Activated gamma-delta T cell treated with anti-CD3 and anti-CD28 coated beads, Interleukin-2, amount 50 U/mL, for 16 hours (primary cell): ENCODE results near the gene TMEM139.

Source experiments
- DNase-seq: peaks from one replicate; pipeline ENCODE4 v3.0.0-alpha.2; 2020; ENCODE audit warnings: low read depth

The TMEM139 gene

GRCh38 chr7:143284591-143285469, at the start of gene TMEM139:
TSS of gene TMEM139 (plus strand) at chr7:143284958. CDS start at chr7:143285958, 1,000 bp downstream.
- DNase-seq, result no peak

- no peak for DNase-seq
These were observed 49.2 kb upstream of the TMEM139 start for GRCh38 chr7:143235561-143235960.

- no peak for DNase-seq
These were observed 48.3 kb upstream of the TMEM139 start for GRCh38 chr7:143236408-143236990.

- no peak for DNase-seq
These were observed 47.4 kb upstream of the TMEM139 start for GRCh38 chr7:143237366-143237765.

GRCh38 chr7:143238289-143238980, 46.3 kb upstream of the TMEM139 start:
- no peak for DNase-seq

GRCh38 chr7:143239813-143240212, 44.9 kb upstream of the TMEM139 start:
- DNase-seq, result no peak

- peak; percentile 55 for DNase-seq
These were observed 44.2 kb upstream of the TMEM139 start for GRCh38 chr7:143240291-143241168.

- DNase-seq, result no peak
These were observed 42.5 kb upstream of the TMEM139 start for GRCh38 chr7:143242306-143242705.

DNA sequence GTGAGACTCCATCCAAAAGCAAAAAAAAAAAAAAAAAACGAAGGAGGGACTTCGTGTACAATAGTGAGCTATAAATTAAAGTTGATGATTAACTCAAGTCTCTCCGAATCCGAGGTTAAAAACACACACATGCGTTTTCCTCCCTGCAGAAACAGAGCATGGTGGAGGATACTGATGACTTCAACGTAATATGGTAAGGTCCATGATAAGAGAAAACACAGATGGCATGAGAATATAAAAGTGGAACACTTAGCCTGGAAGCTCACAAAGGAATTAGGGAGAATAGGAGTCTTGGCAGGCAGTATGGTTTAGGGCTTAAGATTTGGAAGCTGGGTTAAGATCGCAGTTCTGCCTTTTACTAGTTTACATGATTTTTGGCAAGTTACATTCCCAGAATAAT, 41.6 kb upstream of the TMEM139 start:
- DNase-seq, result no peak

GRCh38 chr7:143243614-143244013, 41.1 kb upstream of the TMEM139 start:
- no peak for DNase-seq

GRCh38 chr7:143244321-143244720, 40.4 kb upstream of the TMEM139 start:
- DNase-seq, result no peak

GRCh38 chr7:143245123-143245522, 39.6 kb upstream of the TMEM139 start:
- DNase-seq, result no peak

DNA sequence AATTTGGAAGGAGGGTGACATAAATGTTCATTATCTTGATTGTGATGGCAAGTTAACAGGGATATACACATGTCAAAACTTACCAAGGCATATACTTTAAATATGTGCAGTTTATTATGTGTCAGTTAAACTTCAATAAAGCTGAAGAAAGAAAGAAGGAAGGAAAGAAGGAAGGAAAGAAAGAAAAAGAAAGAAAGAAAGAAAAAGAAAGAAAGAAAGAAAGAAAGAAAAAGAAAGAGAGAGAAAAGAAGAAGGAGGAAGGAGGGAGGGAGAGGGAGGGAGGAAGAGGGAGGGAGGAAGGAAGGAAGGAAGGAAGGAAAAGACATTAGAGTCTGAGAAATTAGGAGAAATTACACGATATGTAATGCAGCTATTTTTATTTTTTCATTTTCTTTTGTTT, 37.4 kb upstream of the TMEM139 start:
- DNase-seq, result no peak

- no peak for DNase-seq
These were observed 35.9 kb upstream of the TMEM139 start for GRCh38 chr7:143248761-143249354.

GRCh38 chr7:143250199-143250598, 34.6 kb upstream of the TMEM139 start:
- DNase-seq, result no peak

DNA sequence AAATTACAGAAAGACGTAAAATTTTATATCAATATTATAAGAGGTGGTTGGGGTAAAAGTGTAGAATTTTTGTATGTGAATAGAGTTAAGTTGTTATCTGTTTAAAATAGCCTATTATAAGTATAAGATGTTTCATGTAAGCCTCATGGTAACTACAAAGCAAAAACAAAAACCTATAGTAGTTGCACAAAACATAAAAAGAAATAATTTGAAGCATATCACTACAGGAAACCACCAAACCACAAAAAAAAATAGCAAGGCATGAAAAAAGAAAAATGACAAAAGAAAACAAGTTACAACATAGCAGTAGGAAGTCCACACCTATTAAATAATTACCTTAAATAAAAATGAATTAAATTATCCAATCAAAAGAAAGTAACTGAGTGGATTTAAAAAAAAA, 33.9 kb upstream of the TMEM139 start:
- no peak for DNase-seq

DNA sequence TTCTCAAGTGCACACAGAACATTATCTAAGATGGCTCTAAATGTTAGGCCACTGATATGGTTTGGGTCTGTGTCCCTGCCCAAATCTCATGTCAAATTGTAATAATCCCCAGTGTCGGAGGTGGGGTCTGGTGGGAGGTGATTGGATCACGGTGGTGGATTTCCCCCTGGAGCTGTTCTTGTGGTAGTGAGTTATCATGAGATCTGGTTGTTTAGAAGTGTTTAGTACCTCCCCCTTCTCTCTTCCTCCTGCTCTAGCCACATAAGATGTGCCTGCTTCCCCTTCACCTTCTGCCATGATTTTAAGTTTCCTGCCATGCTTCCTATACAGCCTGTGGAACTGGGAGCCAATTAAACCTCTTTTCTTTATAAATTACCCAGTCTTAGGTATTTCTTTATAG, 32.8 kb upstream of the TMEM139 start:
- DNase-seq, result no peak

- no peak for DNase-seq
These were observed 29.2 kb upstream of the TMEM139 start for GRCh38 chr7:143255564-143255963.

GRCh38 chr7:143256325-143256724, 28.4 kb upstream of the TMEM139 start:
- no peak for DNase-seq

GRCh38 chr7:143256932-143257331, 27.8 kb upstream of the TMEM139 start:
- no peak for DNase-seq

- DNase-seq, result no peak
These were observed 27.3 kb upstream of the TMEM139 start for GRCh38 chr7:143257501-143257900.

GRCh38 chr7:143258831-143259230, 25.9 kb upstream of the TMEM139 start:
- DNase-seq, result no peak
